ENCODE measurements around the gene ADNP2.

The ADNP2 gene

GRCh38 chr18:80112624-80113248 is 3.7 kb downstream of the ADNP2 start:
- no peak for TF ChIP-seq CTCF (IDR thresholded peaks at IDR 0.05; ENCODE audit: borderline replicate concordance, insufficient read depth, low read depth, low read length)
- no peak overlapping the region for H3K4me3 ChIP-seq (ENCODE audit: low read depth, low read length)

GRCh38 chr18:80115035-80115434 is 6.0 kb downstream of the ADNP2 start:
- no peak overlapping the region for H3K4me3 ChIP-seq (ENCODE audit: low read depth, low read length)

GRCh38 chr18:80119111-80119510 is 10.0 kb downstream of the ADNP2 start:
- H3K4me3 ChIP-seq (ENCODE audit: low read depth, low read length): no peak overlapping the region
- TF ChIP-seq CTCF (IDR thresholded peaks at IDR 0.05; ENCODE audit: borderline replicate concordance, insufficient read depth, low read depth, low read length): no peak

More at GRCh38 chr18:80115035-80115434, 6.0 kb downstream of the ADNP2 start:
- TF ChIP-seq CTCF (IDR thresholded peaks at IDR 0.05; ENCODE audit: borderline replicate concordance, insufficient read depth, low read depth, low read length): no peak

GRCh38 chr18:80120932-80121331 is 11.9 kb downstream of the ADNP2 start:
- H3K4me3 ChIP-seq (ENCODE audit: low read depth, low read length): no peak overlapping the region
- no peak for TF ChIP-seq CTCF (IDR thresholded peaks at IDR 0.05; ENCODE audit: borderline replicate concordance, insufficient read depth, low read depth, low read length)

- no peak for TF ChIP-seq CTCF (IDR thresholded peaks at IDR 0.05; ENCODE audit: borderline replicate concordance, insufficient read depth, low read depth, low read length)
- no peak overlapping the region for H3K4me3 ChIP-seq (ENCODE audit: low read depth, low read length)
Measured at GRCh38 chr18:80124131-80124530, 15.1 kb downstream of the ADNP2 start.

- H3K4me3 ChIP-seq (ENCODE audit: low read depth, low read length): no peak overlapping the region
- TF ChIP-seq CTCF (IDR thresholded peaks at IDR 0.05; ENCODE audit: borderline replicate concordance, insufficient read depth, low read depth, low read length): no peak
Measured at GRCh38 chr18:80126797-80127196, 17.7 kb downstream of the ADNP2 start.

GRCh38 chr18:80127635-80128034 is 18.6 kb downstream of the ADNP2 start:
- H3K4me3 ChIP-seq (ENCODE audit: low read depth, low read length): no peak overlapping the region
- TF ChIP-seq CTCF (IDR thresholded peaks at IDR 0.05; ENCODE audit: borderline replicate concordance, insufficient read depth, low read depth, low read length): no peak
